ENCODE data around the gene KHNYN. TPM values are rescaled to one million over a fixed set of nuclear protein-coding genes. Genes with fewer than 3 reads are reported as not detected.

Gene KHNYN
- total RNA-seq, 2 experiments from 2014 or later: 50.8 to 57.5 TPM

DNA sequence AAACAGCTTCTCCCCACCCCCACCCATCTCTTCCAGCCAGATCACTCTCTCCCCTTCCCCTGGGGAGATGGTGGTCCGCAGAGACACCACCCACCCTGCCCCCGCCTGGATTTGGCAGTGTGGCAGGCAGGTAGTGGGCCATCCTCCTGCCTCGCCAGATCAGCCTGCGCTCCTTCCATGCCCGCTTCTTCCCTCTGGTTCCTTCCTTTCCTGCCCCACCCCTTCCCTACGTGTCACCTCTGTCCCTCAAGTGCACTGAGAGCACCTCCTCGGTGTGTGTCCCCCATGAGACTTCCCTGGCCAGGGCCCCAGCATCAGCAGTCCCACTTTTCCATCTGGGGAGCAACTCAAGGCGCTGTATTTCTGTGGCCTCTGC lies 30.3 kb upstream of the KHNYN start:
- Histone ChIP-seq H2AFZ (ENCODE audit: low read length) (no peak overlapping the region), H3K9me3 (ENCODE audit: low read length) (no peaks in the 10 kb centered on the region), H3K27ac (ENCODE audit: low read depth, low read length, poor library complexity, severe bottlenecking) (no peak overlapping the region), H4K20me1 (ENCODE audit: insufficient read depth, low read length) (no peaks in the 10 kb centered on the region), H3K4me2 (ENCODE audit: low read length) (peak overlapping the region; percentile 53; the same call in 1 of the 2 replicates), H3K79me2 (ENCODE audit: insufficient read depth, low read depth, low read length) (no peaks in the 10 kb centered on the region), H3K9me2 (ENCODE audit: insufficient read depth, low read length) (no peaks in the 10 kb centered on the region), H3K36me3 (ENCODE audit: insufficient read depth, low read length) (no peaks in the 10 kb centered on the region), H3K4me1 (ENCODE audit: insufficient read depth, low read length, poor library complexity, severe bottlenecking) (no peaks in the 10 kb centered on the region), H3K4me3 (ENCODE audit: low read depth, low read length, poor library complexity, severe bottlenecking) (no peak overlapping the region)
- no TSS peak for BruUV-seq (replicated peaks)
- ChIA-PET POLR2A (no interaction called here), CTCF (ENCODE audit: unreplicated experiment) (no interaction called here)
- intact Hi-C loops (cut with micrococcal nuclease; ENCODE audit: unreplicated experiment): no loop called here
- TF ChIP-seq, protein P1, sequence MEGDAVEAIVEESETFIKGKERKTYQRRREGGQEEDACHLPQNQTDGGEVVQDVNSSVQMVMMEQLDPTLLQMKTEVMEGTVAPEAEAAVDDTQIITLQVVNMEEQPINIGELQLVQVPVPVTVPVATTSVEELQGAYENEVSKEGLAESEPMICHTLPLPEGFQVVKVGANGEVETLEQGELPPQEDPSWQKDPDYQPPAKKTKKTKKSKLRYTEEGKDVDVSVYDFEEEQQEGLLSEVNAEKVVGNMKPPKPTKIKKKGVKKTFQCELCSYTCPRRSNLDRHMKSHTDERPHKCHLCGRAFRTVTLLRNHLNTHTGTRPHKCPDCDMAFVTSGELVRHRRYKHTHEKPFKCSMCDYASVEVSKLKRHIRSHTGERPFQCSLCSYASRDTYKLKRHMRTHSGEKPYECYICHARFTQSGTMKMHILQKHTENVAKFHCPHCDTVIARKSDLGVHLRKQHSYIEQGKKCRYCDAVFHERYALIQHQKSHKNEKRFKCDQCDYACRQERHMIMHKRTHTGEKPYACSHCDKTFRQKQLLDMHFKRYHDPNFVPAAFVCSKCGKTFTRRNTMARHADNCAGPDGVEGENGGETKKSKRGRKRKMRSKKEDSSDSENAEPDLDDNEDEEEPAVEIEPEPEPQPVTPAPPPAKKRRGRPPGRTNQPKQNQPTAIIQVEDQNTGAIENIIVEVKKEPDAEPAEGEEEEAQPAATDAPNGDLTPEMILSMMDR (conservative IDR thresholded peaks at IDR 0.05; ENCODE audit: low read length): no peak
- no peak for TF ChIP-seq EZH2phosphoT487 (IDR thresholded peaks at IDR 0.05; ENCODE audit: borderline replicate concordance, low read depth, low read length)
- DNase-seq (ENCODE audit: low spot score): no peak

DNA sequence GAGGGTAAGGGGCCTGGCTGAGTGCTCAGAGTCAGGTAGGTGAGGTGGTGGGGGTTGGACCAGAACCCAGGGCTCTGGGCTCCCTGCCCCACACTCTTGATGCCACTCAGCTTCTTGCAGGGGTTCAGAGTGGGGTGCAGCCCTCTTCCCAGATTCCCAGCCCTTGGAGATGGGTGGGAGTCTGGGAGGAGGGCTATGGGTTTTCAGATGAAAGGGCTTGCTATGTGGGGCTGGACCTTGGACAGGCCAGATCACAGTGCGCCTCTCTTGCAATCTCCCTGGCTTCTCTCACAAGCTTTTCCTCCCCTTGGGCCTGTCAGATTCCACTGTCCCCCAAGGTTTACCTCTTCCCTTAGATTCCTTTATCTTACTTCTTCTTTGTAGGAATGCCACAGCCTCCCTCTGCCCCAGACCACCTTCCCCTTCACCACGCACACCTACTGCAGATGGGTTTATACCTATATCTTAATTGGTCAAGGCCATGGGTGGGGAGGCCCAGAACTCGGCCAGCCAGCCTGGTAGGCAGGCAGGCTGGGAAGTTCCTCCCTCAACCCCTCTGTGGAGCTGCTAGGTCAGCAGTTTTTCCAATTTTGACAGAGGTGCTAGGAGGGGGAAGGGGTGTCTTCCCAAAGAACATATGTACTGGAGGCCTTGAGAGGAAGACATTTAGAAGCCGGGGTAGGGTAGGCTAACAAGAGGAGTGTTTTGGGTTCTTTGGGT lies 29.6 kb upstream of the KHNYN start:
- no TSS peak for BruUV-seq (replicated peaks)
- Histone ChIP-seq H3K36me3 (ENCODE audit: insufficient read depth, low read length) (no peaks in the 10 kb centered on the region), H3K9me3 (ENCODE audit: low read length) (no peaks in the 10 kb centered on the region), H3K4me1 (ENCODE audit: insufficient read depth, low read length, poor library complexity, severe bottlenecking) (no peaks in the 10 kb centered on the region), H3K79me2 (ENCODE audit: insufficient read depth, low read depth, low read length) (no peaks in the 10 kb centered on the region), H3K4me2 (ENCODE audit: low read length) (no peak overlapping the region), H2AFZ (ENCODE audit: low read length) (no peak overlapping the region), H3K9me2 (ENCODE audit: insufficient read depth, low read length) (no peaks in the 10 kb centered on the region), H4K20me1 (ENCODE audit: insufficient read depth, low read length) (no peaks in the 10 kb centered on the region), H3K27ac (ENCODE audit: low read depth, low read length, poor library complexity, severe bottlenecking) (no peak overlapping the region), H3K4me3 (ENCODE audit: low read depth, low read length, poor library complexity, severe bottlenecking) (no peak overlapping the region)
- ChIA-PET POLR2A (no interaction called here), CTCF (ENCODE audit: unreplicated experiment) (no interaction called here)
- intact Hi-C loops (cut with micrococcal nuclease; ENCODE audit: unreplicated experiment): no loop called here
- no peak for TF ChIP-seq EZH2phosphoT487 (IDR thresholded peaks at IDR 0.05; ENCODE audit: borderline replicate concordance, low read depth, low read length)
- TF ChIP-seq, protein P1 (conservative IDR thresholded peaks at IDR 0.05; ENCODE audit: low read length): no peak
- no peak for DNase-seq (ENCODE audit: low spot score)

DNA sequence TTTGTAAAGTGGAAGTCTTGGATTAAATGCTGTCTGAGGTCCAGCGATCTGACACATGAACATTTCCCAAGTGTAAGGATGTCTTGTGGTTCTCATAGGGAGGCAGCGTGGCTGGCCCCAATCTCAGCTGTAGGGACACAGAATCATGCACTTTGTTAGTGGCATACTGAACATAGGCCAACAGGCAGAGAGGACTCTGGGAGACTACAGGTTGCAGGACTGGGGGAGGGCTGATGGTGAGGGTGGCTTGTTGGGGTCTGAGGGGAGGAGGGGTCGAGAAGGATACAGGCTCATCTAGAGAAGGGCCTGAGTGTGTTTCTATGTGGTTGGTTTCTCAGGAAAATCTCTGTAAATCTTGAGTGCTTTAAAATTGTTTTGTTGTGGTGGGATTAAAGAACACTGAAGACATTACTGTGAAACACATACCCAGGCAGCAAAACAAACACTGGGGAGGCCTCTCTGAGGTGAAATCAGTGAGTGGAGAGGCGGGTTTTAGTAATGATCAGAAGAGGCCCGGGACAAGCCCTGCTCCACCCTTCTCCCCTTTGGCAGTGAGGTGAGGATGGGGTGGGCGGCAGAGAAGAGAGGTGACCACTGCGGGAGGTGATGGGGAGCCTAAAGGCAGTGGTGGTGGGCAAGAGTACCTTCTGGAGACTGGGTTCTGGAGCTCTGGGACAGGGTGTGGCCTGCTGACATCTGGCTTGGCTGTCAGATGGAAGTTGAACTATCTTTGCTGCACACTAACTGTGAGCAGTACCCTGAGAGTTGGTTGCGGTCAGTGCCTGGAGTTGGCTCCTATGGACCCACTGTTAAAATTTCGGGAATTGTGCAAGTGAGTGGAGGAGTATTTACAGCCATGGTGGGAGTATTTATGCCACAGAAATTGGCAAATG lies 27.7 kb upstream of the KHNYN start:
- ChIA-PET CTCF (ENCODE audit: unreplicated experiment) (no interaction called here), POLR2A (no interaction called here)
- Histone ChIP-seq H3K4me3 (ENCODE audit: low read depth, low read length, poor library complexity, severe bottlenecking) (no peak overlapping the region), H3K4me2 (ENCODE audit: low read length) (no peak overlapping the region), H4K20me1 (ENCODE audit: insufficient read depth, low read length) (no peaks in the 10 kb centered on the region), H3K9me2 (ENCODE audit: insufficient read depth, low read length) (no peaks in the 10 kb centered on the region), H3K79me2 (ENCODE audit: insufficient read depth, low read depth, low read length) (no peaks in the 10 kb centered on the region), H3K36me3 (ENCODE audit: insufficient read depth, low read length) (no peaks in the 10 kb centered on the region), H3K27ac (ENCODE audit: low read depth, low read length, poor library complexity, severe bottlenecking) (no peak overlapping the region), H2AFZ (ENCODE audit: low read length) (no peak overlapping the region), H3K4me1 (ENCODE audit: insufficient read depth, low read length, poor library complexity, severe bottlenecking) (no peaks in the 10 kb centered on the region), H3K9me3 (ENCODE audit: low read length) (no peaks in the 10 kb centered on the region)
- TF ChIP-seq, protein P1 (conservative IDR thresholded peaks at IDR 0.05; ENCODE audit: low read length): no peak
- TF ChIP-seq EZH2phosphoT487 (IDR thresholded peaks at IDR 0.05; ENCODE audit: borderline replicate concordance, low read depth, low read length): no peak
- BruUV-seq (replicated peaks): no TSS peak
- intact Hi-C loops (cut with micrococcal nuclease; ENCODE audit: unreplicated experiment): no loop called here
- DNase-seq (ENCODE audit: low spot score): no peak
